ENCODE measurements around the gene HOXB4.
A peak's percentile ranks its signal among the peaks of the same experiment; 100 is the strongest.

Gene HOXB4

GRCh38 chr17:48571826-48572417 is 6.2 kb downstream of the HOXB4 start:
- DNase-seq (ENCODE audit: low read depth): no peak

- DNase-seq (ENCODE audit: low read depth): no peak
Observed at GRCh38 chr17:48571024-48571818, 6.9 kb downstream of the HOXB4 start.

GRCh38 chr17:48570325-48571023 is 7.7 kb downstream of the HOXB4 start:
- DNase-seq (ENCODE audit: low read depth): no peak

- no peak for DNase-seq (ENCODE audit: low read depth)
Observed at GRCh38 chr17:48569674-48570324, 8.4 kb downstream of the HOXB4 start.

GRCh38 chr17:48569240-48569582 is 8.9 kb downstream of the HOXB4 start:
- no peak for DNase-seq (ENCODE audit: low read depth)

- DNase-seq (ENCODE audit: low read depth): no peak
Observed at GRCh38 chr17:48568499-48569239, 9.5 kb downstream of the HOXB4 start.

GRCh38 chr17:48567646-48568354 is 10.3 kb downstream of the HOXB4 start:
- DNase-seq (ENCODE audit: low read depth): no peak

GRCh38 chr17:48567209-48567608 is 10.9 kb downstream of the HOXB4 start:
- no peak for DNase-seq (ENCODE audit: low read depth)

GRCh38 chr17:48566717-48567116 is 11.4 kb downstream of the HOXB4 start:
- no peak for DNase-seq (ENCODE audit: low read depth)

GRCh38 chr17:48565925-48566710 is 12.0 kb downstream of the HOXB4 start:
- no peak for DNase-seq (ENCODE audit: low read depth)

- DNase-seq (ENCODE audit: low read depth): no peak
Observed at GRCh38 chr17:48565022-48565554, 13.1 kb downstream of the HOXB4 start.

- no peak for DNase-seq (ENCODE audit: low read depth)
Observed at GRCh38 chr17:48564188-48565021, 13.7 kb downstream of the HOXB4 start.

GRCh38 chr17:48563867-48564187 is 14.3 kb downstream of the HOXB4 start:
- no peak for DNase-seq (ENCODE audit: low read depth)

GRCh38 chr17:48563385-48563838 is 14.7 kb downstream of the HOXB4 start:
- DNase-seq (ENCODE audit: low read depth): no peak

- DNase-seq (ENCODE audit: low read depth): no peak
Observed at GRCh38 chr17:48562934-48563333, 15.2 kb downstream of the HOXB4 start.

GRCh38 chr17:48561884-48562810 is 16.0 kb downstream of the HOXB4 start:
- DNase-seq (ENCODE audit: low read depth): peak; percentile 52

GRCh38 chr17:48559840-48560817 is 18.0 kb downstream of the HOXB4 start:
- DNase-seq (ENCODE audit: low read depth): no peak
